Fibroblast of skin of right quadriceps (primary cell): ENCODE results near the gene ENPP3.
A peak's percentile ranks its signal among the peaks of the same experiment; 100 is the strongest.

Experiments
- DNase-seq: peaks from one replicate; pipeline ENCODE4 v3.0.0-alpha.2; 2013

ENPP3 gene

GRCh38 chr6:131770776-131771175, 133.7 kb downstream of the ENPP3 start:
- no peak for DNase-seq

- no peak for DNase-seq
Measured at GRCh38 chr6:131773284-131773950, 136.3 kb downstream of the ENPP3 start.

- DNase-seq, result no peak
Measured at GRCh38 chr6:131775886-131776285, 138.8 kb downstream of the ENPP3 start.

- no peak for DNase-seq
Measured at GRCh38 chr6:131776985-131777384, 139.9 kb downstream of the ENPP3 start.

GRCh38 chr6:131778169-131778568, 141.1 kb downstream of the ENPP3 start:
- DNase-seq, result no peak

GRCh38 chr6:131779304-131779703, 142.2 kb downstream of the ENPP3 start:
- DNase-seq, result no peak

- no peak for DNase-seq
Measured at GRCh38 chr6:131780600-131780999, 143.5 kb downstream of the ENPP3 start.

- no peak for DNase-seq
Measured at GRCh38 chr6:131781687-131782086, 144.6 kb downstream of the ENPP3 start.

GRCh38 chr6:131782764-131783163, 145.7 kb downstream of the ENPP3 start:
- no peak for DNase-seq

GRCh38 chr6:131784561-131784960, 147.5 kb downstream of the ENPP3 start:
- DNase-seq, result peak; percentile 40

GRCh38 chr6:131787079-131787478, 150.0 kb downstream of the ENPP3 start:
- DNase-seq, result peak; percentile 34

GRCh38 chr6:131787766-131788712, 150.9 kb downstream of the ENPP3 start:
- DNase-seq, result no peak

GRCh38 chr6:131789219-131789618, 152.1 kb downstream of the ENPP3 start:
- peak; percentile 45 for DNase-seq

- DNase-seq, result no peak
Measured at GRCh38 chr6:131791476-131791875, 154.4 kb downstream of the ENPP3 start.

- DNase-seq, result peak; percentile 52
Measured at GRCh38 chr6:131792091-131792496, 155.0 kb downstream of the ENPP3 start.

GRCh38 chr6:131795366-131795765, 158.3 kb downstream of the ENPP3 start:
- no peak for DNase-seq
